ENCODE data around the gene SPACA1.
A peak's percentile ranks its signal among the peaks of the same experiment; 100 is the strongest.

Gene SPACA1

DNA sequence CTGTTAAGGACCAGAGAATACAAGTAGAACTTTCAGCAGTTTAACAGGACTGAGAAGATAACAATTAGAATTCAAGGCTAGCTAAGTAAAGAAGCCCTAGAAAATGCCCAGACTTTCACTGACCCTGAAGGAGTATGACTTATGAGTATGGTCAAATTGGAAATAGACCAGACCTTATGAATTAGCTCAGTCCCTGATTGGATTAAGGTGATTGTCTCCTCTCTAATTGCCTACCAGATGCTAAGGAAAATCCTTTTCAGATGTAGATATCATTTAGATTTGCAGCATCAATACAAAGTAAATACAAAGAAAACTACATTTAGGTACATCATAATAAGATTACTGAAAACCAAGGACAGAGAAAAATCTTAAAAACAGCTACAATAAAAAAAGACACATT, 59.6 kb downstream of the SPACA1 start:
- DNase-seq, result peak; percentile 13

DNA sequence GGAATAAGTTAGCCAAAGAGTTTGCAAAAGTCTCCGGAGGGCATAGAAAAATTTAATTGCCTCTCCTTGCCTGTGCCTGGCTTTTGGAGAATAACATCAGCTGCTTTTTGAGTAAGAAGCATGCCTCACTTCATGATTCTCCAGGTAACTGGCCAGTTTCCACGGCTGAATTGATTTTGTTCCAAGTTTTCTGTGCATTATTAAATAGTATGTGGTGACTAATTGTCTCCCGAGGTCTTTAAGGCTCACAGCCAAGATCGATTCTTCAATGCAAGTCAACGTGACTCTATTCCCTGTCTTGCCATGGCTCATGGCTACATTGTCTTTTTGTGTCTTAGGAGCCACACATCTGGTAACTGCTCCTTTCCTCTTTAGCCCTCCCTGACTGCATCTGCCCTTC, 64.3 kb downstream of the SPACA1 start:
- DNase-seq, result no peak

DNA sequence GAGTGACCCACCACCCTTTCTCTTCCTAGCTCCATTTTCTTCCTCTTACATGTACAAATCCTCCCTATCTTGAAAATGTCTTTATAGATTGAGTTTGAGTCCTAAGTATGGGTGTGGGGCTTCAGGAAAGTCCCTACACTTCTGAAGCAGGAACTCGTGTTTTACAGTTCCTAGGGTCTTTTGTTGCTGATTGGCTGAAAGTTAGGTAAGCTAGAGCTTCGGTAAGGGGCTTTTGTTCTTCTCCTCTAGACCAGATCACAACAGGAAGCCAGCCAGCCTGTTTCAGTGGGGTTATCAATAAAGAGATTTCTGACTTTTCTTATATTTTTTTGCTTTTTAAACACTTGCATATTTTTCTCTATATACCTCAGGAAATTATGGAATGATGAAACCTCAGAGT, 67.2 kb downstream of the SPACA1 start:
- no peak for DNase-seq

DNA sequence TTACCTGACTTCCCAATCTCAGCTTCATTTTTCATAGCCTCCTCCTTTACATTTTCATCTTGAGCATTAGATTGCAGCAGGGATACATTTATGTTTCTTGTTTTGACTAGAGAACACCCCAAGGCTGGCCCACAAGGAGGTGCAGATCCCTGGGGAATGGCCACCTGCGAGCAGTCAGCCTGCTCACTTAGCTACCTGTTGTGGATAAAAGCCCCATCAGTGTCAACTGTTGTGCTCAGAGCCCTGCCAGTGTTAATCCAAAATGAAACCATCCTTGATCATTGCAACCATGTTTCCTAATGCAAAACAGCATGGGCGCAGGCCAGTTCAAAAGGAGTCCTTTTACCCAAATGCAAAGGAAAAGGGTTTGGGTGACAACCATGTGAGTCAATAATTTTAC, 67.7 kb downstream of the SPACA1 start:
- no peak for DNase-seq

DNA sequence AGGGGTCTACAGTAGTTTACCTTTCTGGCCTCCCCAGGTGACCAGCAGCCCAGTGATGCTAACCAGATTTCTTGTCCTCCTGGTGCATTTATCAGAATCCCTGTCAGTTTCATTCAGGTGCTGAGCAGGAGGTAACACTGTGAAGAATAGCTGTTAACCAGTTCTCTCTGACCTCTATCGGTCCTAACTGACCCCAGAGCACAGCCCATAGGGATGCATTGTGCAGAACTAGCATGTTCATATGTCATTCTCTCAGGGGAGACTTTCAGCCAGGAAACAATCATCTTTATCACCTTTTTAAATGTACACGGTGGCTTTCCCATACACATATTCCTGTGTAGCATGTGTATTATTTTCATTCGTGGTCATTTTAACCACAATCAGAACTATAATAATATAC, 68.6 kb downstream of the SPACA1 start:
- DNase-seq, result no peak

Data from NCI-H524 treated with DMSO at 0.1 percent for 48 hours (cell line).